Common myeloid progenitor, CD34-positive (primary cell): Measurements from ENCODE around the gene WFS1.

Source experiments
- CTCF ChIA-PET: fragments of 350-600 bp; sonication (Branson Sonifier 250); formaldehyde crosslinking; loops from one replicate; lab custom pipeline; 2021; ENCODE audit warnings: antibody characterized with exemption; lab: Charles Lee
- POLR2A ChIA-PET: fragments of 350-600 bp; sonication (Branson Sonifier 250); formaldehyde crosslinking; loops from one replicate; lab custom pipeline; 2021; ENCODE audit warnings: antibody characterized with exemption; lab: Charles Lee
- DNase-seq, 3 donors: peaks; one replicate each; pipeline versions ENCODE4 v3.0.0 to v3.0.0-alpha.2; 2013
- H3K27ac ChIP-seq, 2 experiments: 1 replicate in 1 of 2; 2 replicates in 1 of 2; pipeline ENCODE4 v1.7.0; 2013; ENCODE audit warnings: inconsistent platforms in 2 of 2, low read length in 2 of 2, mild to moderate bottlenecking in 2 of 2, low read depth in 1 of 2, moderate library complexity in 1 of 2; ENCODE audit not compliant: severe bottlenecking in 2 of 2, insufficient read depth in 1 of 2, poor library complexity in 1 of 2
- H3K27me3 ChIP-seq, 5 experiments: replicated peaks in 2 of 5; 1 replicate in 3 of 5; 2 replicates in 2 of 5; pipeline versions ENCODE4 v1.6.1 to v1.7.0; 2013; ENCODE audit warnings: low read length in 4 of 5, mild to moderate bottlenecking in 2 of 5, moderate library complexity in 2 of 5, inconsistent platforms in 1 of 5; ENCODE audit not compliant: insufficient read depth in 5 of 5, control insufficient read depth in 4 of 5
- H3K36me3 ChIP-seq, 4 experiments: 1 replicate in 2 of 4; 2 replicates in 2 of 4; pipeline versions ENCODE4 v1.6.1 to v1.7.0; 2013; ENCODE audit warnings: low read length in 3 of 4, control low read depth in 1 of 4, mild to moderate bottlenecking in 1 of 4; ENCODE audit not compliant: control insufficient read depth in 4 of 4, insufficient read depth in 4 of 4
- H3K4me1 ChIP-seq, 4 experiments: 1 replicate in 3 of 4; 2 replicates in 1 of 4; pipeline versions ENCODE4 v1.6.1 to v1.7.1; 2013; ENCODE audit warnings: low read length in 3 of 4, mild to moderate bottlenecking in 3 of 4, control low read depth in 1 of 4, inconsistent platforms in 1 of 4, moderate library complexity in 1 of 4; ENCODE audit not compliant: control insufficient read depth in 4 of 4, insufficient read depth in 4 of 4; ENCODE audit errors: control extremely low read depth in 1 of 4
- H3K4me3 ChIP-seq, 7 experiments: 1 replicate in 4 of 7; 2 replicates in 3 of 7; pipeline versions ENCODE4 v1.5.1 to v1.7.0; 2013; ENCODE audit warnings: mild to moderate bottlenecking in 7 of 7, low read length in 6 of 7, moderate library complexity in 6 of 7, inconsistent platforms in 2 of 7, low read depth in 2 of 7, control low read depth in 1 of 7; ENCODE audit not compliant: insufficient read depth in 4 of 7, control insufficient read depth in 1 of 7; ENCODE audit errors: extremely low read depth in 1 of 7
- H3K9me3 ChIP-seq, 5 experiments: 1 replicate in 4 of 5; 2 replicates in 1 of 5; pipeline versions ENCODE4 v1.6.1 to v1.7.1; 2013; ENCODE audit warnings: low read length in 4 of 5, mild to moderate bottlenecking in 2 of 5, inconsistent platforms in 1 of 5, low read depth in 1 of 5, moderate library complexity in 1 of 5; ENCODE audit not compliant: control insufficient read depth in 4 of 5, insufficient read depth in 2 of 5; ENCODE audit errors: control extremely low read depth in 1 of 5
- WGBS: methylation state at CpG from one replicate; pipeline ENCODE4 v1.1.5; 2013; ENCODE audit not compliant: insufficient coverage; 5-methylcytosine and 5-hydroxymethylcytosine counted together

WFS1 gene

GRCh38 chr4:6350646-6351045 is 81.0 kb downstream of the WFS1 start:
- no peak for DNase-seq
- ChIA-PET POLR2A (no interaction called here), CTCF (no interaction called here)
- H3K9me3 ChIP-seq = peaks cover 0 to 4% (median under 1%) of the 10 kb centered on the region in 5 experiments
- peaks cover 0 to 35% (median 0%) of the 10 kb centered on the region in 5 experiments for H3K27me3 ChIP-seq
- H3K27ac ChIP-seq = no peak overlapping the region
- no peaks in the 10 kb centered on the region for H3K36me3 ChIP-seq
- 88% methylated on average over 4 of the region's 8 CpGs for WGBS
- H3K4me1 ChIP-seq = no peaks in the 10 kb centered on the region
- no peak overlapping the region for H3K4me3 ChIP-seq

GRCh38 chr4:6351246-6352000 is 81.8 kb downstream of the WFS1 start:
- ChIA-PET CTCF (no interaction called here), POLR2A (no interaction called here)
- H3K9me3 ChIP-seq = no peaks in the 10 kb centered on the region
- no peak for DNase-seq
- no peaks in the 10 kb centered on the region for H3K36me3 ChIP-seq
- no peaks in the 10 kb centered on the region for H3K4me1 ChIP-seq
- H3K27me3 ChIP-seq = peaks cover 0 to 33% (median 0%) of the 10 kb centered on the region in 5 experiments
- no peak overlapping the region for H3K27ac ChIP-seq
- H3K4me3 ChIP-seq = no peak overlapping the region
- WGBS = 94% methylated on average over 16 of the region's 22 CpGs

DNA sequence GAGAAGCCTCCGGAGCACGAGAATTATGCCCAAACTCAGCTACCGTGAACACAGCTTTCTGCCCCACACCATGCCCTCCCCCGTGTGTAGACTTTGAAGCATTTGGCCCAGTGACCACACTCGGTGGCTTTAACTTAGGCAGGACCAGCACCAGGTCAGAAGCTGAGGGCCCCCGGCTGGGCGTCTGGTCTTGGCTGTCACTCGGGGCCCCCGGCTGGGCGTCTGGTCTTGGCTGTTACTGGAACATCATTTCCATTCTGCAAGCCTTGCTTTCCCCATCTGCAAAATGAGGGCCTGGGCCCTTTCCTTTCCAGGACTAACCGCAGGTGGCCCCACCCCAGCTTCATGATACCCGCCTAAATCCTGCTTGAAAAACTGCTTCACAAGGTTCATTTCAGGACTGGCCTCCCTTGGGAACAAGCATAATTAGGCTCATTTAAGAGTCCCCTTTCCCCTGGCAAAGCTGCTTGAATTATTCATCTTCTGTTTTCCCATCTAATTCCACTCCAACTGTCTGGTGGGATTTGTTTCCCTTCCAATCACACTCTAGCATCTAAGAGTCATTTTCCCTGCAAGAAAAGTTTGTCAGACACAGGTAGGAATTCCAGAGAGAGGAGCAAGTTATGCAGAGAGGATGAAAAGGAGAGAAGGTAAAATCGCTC is 82.5 kb downstream of the WFS1 start:
- H3K4me3 ChIP-seq = no peak overlapping the region
- no peak overlapping the region for H3K27ac ChIP-seq
- ChIA-PET POLR2A (no interaction called here), CTCF (no interaction called here)
- 87% methylated on average over 9 of the region's 13 CpGs for WGBS
- H3K4me1 ChIP-seq = no peaks in the 10 kb centered on the region
- peaks cover 0 to 30% (median 0%) of the 10 kb centered on the region in 5 experiments for H3K27me3 ChIP-seq
- H3K9me3 ChIP-seq = no peaks in the 10 kb centered on the region
- no peak for DNase-seq
- H3K36me3 ChIP-seq = no peaks in the 10 kb centered on the region
